HepG2 (cell line): ENCODE results near the gene MCAT. TPM values are rescaled to one million over a fixed set of nuclear protein-coding genes. Genes with fewer than 3 reads are reported as not detected.

Experiments
- ATAC-seq: fragments of 200-7000 bp; cut with Tn5 transposase; 3 replicates; pipeline ENCODE4 v1.9.1; 2020; ENCODE audit warnings: mild to moderate bottlenecking, moderate library complexity
- BruUV-seq: library from RNA; stranded (reverse); fragments of 400-500 nt; replicated peaks from 2 replicates; lab custom pipeline; 2021; lab: Mats Ljungman, UMichigan
- CTCF ChIA-PET: fragments of 300-600 bp; formaldehyde crosslinking; extraction: SDS; loops from one replicate; lab custom pipeline; 2021; ENCODE audit warnings: low total read pairs, inconsistent platforms, low intra/inter-chr PET ratio; lab: Yijun Ruan, JAX
- POLR2A ChIA-PET: fragments of 350-600 bp; sonication (Branson Sonifier 250); formaldehyde crosslinking; loops from one replicate; lab custom pipeline; 2020; ENCODE audit warnings: antibody characterized with exemption, inconsistent platforms; lab: Yijun Ruan, JAX
- DNase-seq: peaks from one replicate; pipeline ENCODE4 v3.0.0-alpha.2; 2015; ENCODE audit warnings: low spot score
- FAIRE-seq: peaks from 3 replicates; lab custom pipeline; 2011; peaks lifted over from hg19 to GRCh38; lab: Jason Lieb, UNC
- H2AFZ ChIP-seq: one replicate; pipeline ENCODE4 v1.6.1; 2011; ENCODE audit warnings: low read length, inconsistent platforms
- H3K27ac ChIP-seq: fragments of 300-600 bp; 3 replicates; pipeline ENCODE4 v1.8.0; 2011; ENCODE audit warnings: mixed run types, mild to moderate bottlenecking, mixed read lengths, low read length, inconsistent platforms; ENCODE audit not compliant: insufficient read depth; ENCODE audit errors: extremely low read length
- H3K27me3 ChIP-seq, 2 experiments: fragments of 200-600 bp in 1 of 2; 2 replicates in 1 of 2; 3 replicates in 1 of 2; pipeline versions ENCODE4 v1.6.0 to v1.8.0; 2011; ENCODE audit warnings: low read length in 2 of 2, mild to moderate bottlenecking in 2 of 2, moderate library complexity in 2 of 2, inconsistent platforms in 1 of 2; ENCODE audit not compliant: insufficient read depth in 2 of 2, control insufficient read depth in 1 of 2
- H3K36me3 ChIP-seq, 2 experiments: fragments of 200-600 bp in 1 of 2; replicated peaks in 1 of 2; 2 replicates in 1 of 2; 3 replicates in 1 of 2; pipeline versions ENCODE4 v1.5.1 to v1.8.0; 2011; ENCODE audit warnings: low read length in 2 of 2, inconsistent platforms in 1 of 2; ENCODE audit not compliant: insufficient read depth in 2 of 2, control insufficient read depth in 1 of 2
- H3K4me1 ChIP-seq: 2 replicates; pipeline ENCODE4 v1.5.1; 2012; ENCODE audit warnings: low read length, inconsistent platforms; ENCODE audit not compliant: insufficient read depth
- H3K4me2 ChIP-seq: 2 replicates; pipeline ENCODE4 v1.6.0; 2011; ENCODE audit warnings: low read depth, low read length, inconsistent platforms
- H3K4me3 ChIP-seq, 3 experiments: fragments of 200-600 bp in 1 of 3; sonication (generic), shearing (Covaris generic) in 1 of 3; replicated peaks in 1 of 3; 2 replicates each; pipeline ENCODE4 v1.5.1; 2011 to 2016; ENCODE audit warnings: low read length in 3 of 3, inconsistent platforms in 2 of 3, low read depth in 2 of 3, mild to moderate bottlenecking in 2 of 3, control low read depth in 1 of 3, mixed read lengths in 1 of 3; ENCODE audit not compliant: insufficient read depth in 1 of 3
- H3K79me2 ChIP-seq: one replicate; pipeline ENCODE4 v1.6.1; 2011; ENCODE audit warnings: low read length, inconsistent platforms; ENCODE audit not compliant: insufficient read depth
- H3K9ac ChIP-seq: 2 replicates; pipeline ENCODE4 v1.6.0; 2011; ENCODE audit warnings: mild to moderate bottlenecking, low read depth, low read length, inconsistent platforms; ENCODE audit not compliant: insufficient read depth
- H3K9me3 ChIP-seq: 2 replicates; pipeline ENCODE4 v1.5.1; 2012; ENCODE audit warnings: mild to moderate bottlenecking, low read length
- H4K20me1 ChIP-seq: 2 replicates; pipeline ENCODE4 v1.6.0; 2011; ENCODE audit warnings: inconsistent platforms, mild to moderate bottlenecking, low read length, moderate library complexity; ENCODE audit not compliant: insufficient read depth
- ADNP ChIP-seq: sonication (generic); formaldehyde crosslinking; IDR thresholded peaks from 2 replicates; pipeline ENCODE4 v1.4.0; 2020; ENCODE audit warnings: missing genetic modification reagents
- ATF4 ChIP-seq, 2 experiments: fragments of 450-650 bp in 1 of 2; sonication (generic) in 1 of 2; formaldehyde crosslinking; IDR thresholded peaks; 2 replicates each; pipeline versions ENCODE4 v1.5.0 to v1.8.0; 2020 to 2022; ENCODE audit warnings: mild to moderate bottlenecking in 1 of 2, missing genetic modification reagents in 1 of 2
- CENPT ChIP-seq: sonication (generic); formaldehyde crosslinking; IDR thresholded peaks from 2 replicates; pipeline ENCODE4 v1.8.0; 2022; ENCODE audit warnings: low read depth, mild to moderate bottlenecking, moderate library complexity, missing genetic modification reagents
- FOXK2 ChIP-seq: fragments of 450-650 bp; IDR thresholded peaks from 2 replicates; pipeline ENCODE4 v1.6.1; 2016
- HNF1B ChIP-seq: sonication (generic); formaldehyde crosslinking; IDR thresholded peaks from 2 replicates; pipeline ENCODE4 v1.5.1; 2020; ENCODE audit warnings: mild to moderate bottlenecking, moderate library complexity, missing genetic modification reagents
- ISL2 ChIP-seq: sonication (generic); formaldehyde crosslinking; IDR thresholded peaks from 2 replicates; pipeline ENCODE4 v1.5.0; 2020; ENCODE audit warnings: missing genetic modification reagents
- KDM5B ChIP-seq: sonication (generic); formaldehyde crosslinking; IDR thresholded peaks from 2 replicates; pipeline ENCODE4 v1.4.0; 2020; ENCODE audit warnings: missing genetic modification reagents, mild to moderate bottlenecking, borderline replicate concordance
- POLR2G ChIP-seq: fragments of 200-400 bp; formaldehyde crosslinking; IDR thresholded peaks from 2 replicates; pipeline ENCODE4 v1.6.1; 2018; ENCODE audit warnings: mild to moderate bottlenecking, low read depth, low read length, moderate library complexity
- SAFB2 ChIP-seq: sonication (generic); formaldehyde crosslinking; IDR thresholded peaks from 2 replicates; pipeline ENCODE4 v1.5.1; 2020; ENCODE audit warnings: missing genetic modification reagents, low read depth, mild to moderate bottlenecking, borderline replicate concordance
- TARDBP ChIP-seq: sonication (generic); formaldehyde crosslinking; IDR thresholded peaks from 2 replicates; pipeline ENCODE4 v1.8.0; 2022; ENCODE audit warnings: mild to moderate bottlenecking, missing genetic modification reagents
- ZBTB39 ChIP-seq: sonication (generic); formaldehyde crosslinking; IDR thresholded peaks from 2 replicates; pipeline ENCODE4 v1.5.0; 2020; ENCODE audit warnings: missing genetic modification reagents
- ZNF143 ChIP-seq: sonication (generic); formaldehyde crosslinking; IDR thresholded peaks from 2 replicates; pipeline ENCODE4 v1.4.0; 2020; ENCODE audit warnings: missing genetic modification reagents
- ZNF18 ChIP-seq: sonication (generic); formaldehyde crosslinking; IDR thresholded peaks from 2 replicates; pipeline ENCODE4 v1.8.0; 2022; ENCODE audit warnings: mild to moderate bottlenecking, missing genetic modification reagents; ENCODE audit not compliant: insufficient replicate concordance
- ZNF776 ChIP-seq: sonication (generic); formaldehyde crosslinking; IDR thresholded peaks from 2 replicates; pipeline ENCODE4 v1.4.0; 2020; ENCODE audit warnings: mild to moderate bottlenecking, missing genetic modification reagents
- WGBS: methylation state at CpG from one replicate; pipeline ENCODE4 v1.1.6; 2017; ENCODE audit warnings: low lambda C conversion rate; 5-methylcytosine and 5-hydroxymethylcytosine counted together
- in situ Hi-C: cut with HindIII; loops from 2 replicates; pipeline ENCODE4 v1.10.0; 2017; ENCODE audit warnings: low pct_unique_long_range_greater_than_20kb; ENCODE audit not compliant: extremely low pct_ligation_motif_present
- intact Hi-C: fragments of 100-400 bp; cut with micrococcal nuclease; formaldehyde crosslinking; loops from one replicate; pipeline ENCODE4 v1.10.0; 2022; ENCODE audit not compliant: unreplicated experiment
- polyA plus RNA-seq, 8 experiments: library from polyadenylated mRNA; depleted of rRNA in 3 of 8; stranded (reverse) in 7 of 8; unstranded in 1 of 8; fragments of >200 nt; fragmentation: Illumina TruSeq in 4 of 8; extraction: Trizol in 4 of 8; gene quantifications; 2 replicates each; pipeline versions ENCODE4 v1.2.1 to v1.2.3, GENCODE V29; 2011 to 2016; ENCODE audit warnings: low read depth in 4 of 8, missing spikeins in 1 of 8, mixed read lengths in 1 of 8; ENCODE audit not compliant: insufficient read depth in 1 of 8
- total RNA-seq, 5 experiments: library from RNA; depleted of rRNA; stranded (reverse); fragments of >200 nt; fragmentation: Illumina TruSeq; extraction: Trizol; gene quantifications; 2 replicates each; pipeline ENCODE4 v1.2.3, GENCODE V29; 2016; ENCODE audit warnings: low read depth in 1 of 5

The MCAT gene
- total and polyA plus RNA-seq, 2 of the 13 experiments (the other 11 are each of a cell fraction or from before 2014, with no cell fraction given), result 9.3 to 16.7 TPM

GRCh38 chr22:43187171-43188099, 44.2 kb upstream of the MCAT start:
- Histone ChIP-seq H3K4me3 (peak overlapping the region; percentile 63 to 74 (median 69)), H3K4me1 (peaks cover 48% of the 10 kb centered on the region), H4K20me1 (no peaks in the 10 kb centered on the region), H3K36me3 (no peaks in the 10 kb centered on the region; a peak in 2 of 5 replicates), H3K9ac (peak overlapping the region; percentile 69), H3K79me2 (peaks cover 14% of the 10 kb centered on the region), H3K27me3 (no peaks in the 10 kb centered on the region), H3K27ac (peak overlapping the region; percentile 72), H3K9me3 (peaks cover 10% of the 10 kb centered on the region), H3K4me2 (peak overlapping the region; percentile 88), H2AFZ (peak overlapping the region; percentile 71)
- peak; percentile 36 for FAIRE-seq
- ChIA-PET CTCF (no interaction called here), POLR2A (interaction anchor here (0.6 to 1.8 kb wide), 11 partner anchors 9 to 210 kb away, joined by 3 to 6 read pairs (median 4); partner anchors contain the start of gene MCAT)
- TSS peak; percentile 89 for BruUV-seq
- in situ Hi-C loops, result no loop called here
- DNase-seq, result peak; percentile 87
- 16% methylated on average over 47 of the region's 86 CpGs for WGBS
- intact Hi-C loops, result no loop called here
- peak; percentile 86 for ATAC-seq
- TF ChIP-seq TARDBP (CRISPR knock-in tag), result peak; percentile 86
- peak; percentile 83 for TF ChIP-seq ZNF776 (CRISPR knock-in tag)
- TF ChIP-seq ZBTB39 (CRISPR knock-in tag), result no peak
- TF ChIP-seq ISL2 (CRISPR knock-in tag), result 0 out of 2 replicates have a peak, but pooled peaks have one; percentile 39
- TF ChIP-seq POLR2G, result peak; percentile 95
- TF ChIP-seq HNF1B (CRISPR knock-in tag), result peak; percentile 46; the same call in 1 of the 2 replicates
- TF ChIP-seq SAFB2 (CRISPR knock-in tag), result no peak
- no peak for TF ChIP-seq ADNP
- no peak for TF ChIP-seq FOXK2
- no peak for TF ChIP-seq CENPT (CRISPR knock-in tag)
- TF ChIP-seq ZNF143 (CRISPR knock-in tag), result peak; percentile 92
- TF ChIP-seq ZNF18 (CRISPR knock-in tag), result no peak
- TF ChIP-seq ATF4 (CRISPR knock-in tag; IDR thresholded peaks at IDR 0.05), result no peak
- peak; percentile 61; the same call in 1 of the 2 replicates for TF ChIP-seq KDM5B
